HG02852 (cell line): Measurements from ENCODE around the gene ULBP3.
"Not testable (repeated sequence)": the region's sequence is repeated elsewhere in the genome, so short reads cannot be mapped to it uniquely, and the experiment has no call there.

Experiments
- ATAC-seq: cut with Tn5 transposase; IDR thresholded peaks from one replicate; pipeline ENCODE4 v1.9.1; 2021; ENCODE audit warnings: mild to moderate bottlenecking, moderate library complexity; ENCODE audit not compliant: unreplicated experiment

The ULBP3 gene

GRCh38 chr6:150076196-150076893 is 7.4 kb upstream of the ULBP3 start:
- ATAC-seq, result no peak

GRCh38 chr6:150075034-150075421 is 6.1 kb upstream of the ULBP3 start:
- ATAC-seq, result no peak

GRCh38 chr6:150074396-150075033 is 5.6 kb upstream of the ULBP3 start:
- ATAC-seq, result not testable (repeated sequence)

- no peak for ATAC-seq
Measured at GRCh38 chr6:150072201-150072600, 3.3 kb upstream of the ULBP3 start.

GRCh38 chr6:150070236-150070818 is 1.4 kb upstream of the ULBP3 start:
- no peak for ATAC-seq

GRCh38 chr6:150069706-150070105 is 785 bp upstream of the ULBP3 start:
- ATAC-seq, result no peak

- no peak for ATAC-seq
Measured at GRCh38 chr6:150068151-150068550, 770 bp downstream of the ULBP3 start.

GRCh38 chr6:150065083-150065482 is 3.8 kb downstream of the ULBP3 start:
- ATAC-seq, result no peak

- ATAC-seq, result no peak
Measured at GRCh38 chr6:150063640-150064039, 5.3 kb downstream of the ULBP3 start.

GRCh38 chr6:150059973-150060372 is 8.9 kb downstream of the ULBP3 start:
- not testable (repeated sequence) for ATAC-seq

GRCh38 chr6:150058986-150059385 is 9.9 kb downstream of the ULBP3 start:
- no peak for ATAC-seq

- ATAC-seq, result no peak
Measured at GRCh38 chr6:150058231-150058792, 10.6 kb downstream of the ULBP3 start.

GRCh38 chr6:150057501-150057951 is 11.4 kb downstream of the ULBP3 start:
- ATAC-seq, result no peak

GRCh38 chr6:150056916-150057315 is 12.0 kb downstream of the ULBP3 start:
- no peak for ATAC-seq

GRCh38 chr6:150056156-150056555 is 12.8 kb downstream of the ULBP3 start:
- no peak for ATAC-seq

- no peak for ATAC-seq
Measured at GRCh38 chr6:150055131-150055530, 13.8 kb downstream of the ULBP3 start.

- no peak for ATAC-seq
Measured at GRCh38 chr6:150053450-150053849, 15.5 kb downstream of the ULBP3 start.

- ATAC-seq, result no peak
Measured at GRCh38 chr6:150050846-150051245, 18.1 kb downstream of the ULBP3 start.

GRCh38 chr6:150048099-150048498 is 20.8 kb downstream of the ULBP3 start:
- ATAC-seq, result no peak

- no peak for ATAC-seq
Measured at GRCh38 chr6:150046943-150047342, 22.0 kb downstream of the ULBP3 start.

GRCh38 chr6:150044621-150045145 is 24.2 kb downstream of the ULBP3 start:
- ATAC-seq, result no peak
